HCT116 (cell line): ENCODE measurements around the gene LSP1. TPM values are rescaled to one million over a fixed set of nuclear protein-coding genes. Genes with fewer than 3 reads are reported as not detected.
"Not testable (repeated sequence)": the region's sequence is repeated elsewhere in the genome, so short reads cannot be mapped to it uniquely, and the experiment has no call there.

Experiments
- ATAC-seq: fragments of 200-7000 bp; cut with Tn5 transposase; 2 replicates; pipeline ENCODE4 v1.9.1; 2020; ENCODE audit warnings: mild to moderate bottlenecking, moderate library complexity
- BruUV-seq: library from RNA; stranded (reverse); fragments of 400-500 nt; replicated peaks from 2 replicates; lab custom pipeline; 2021; lab: Mats Ljungman, UMichigan
- CTCF ChIA-PET: fragments of 300-600 bp; sonication (Branson Sonifier 250); formaldehyde crosslinking; loops from one replicate; lab custom pipeline; 2021; ENCODE audit warnings: antibody characterized with exemption; lab: Charles Lee
- POLR2A ChIA-PET: fragments of 300-600, 350-600 bp; sonication (Branson Sonifier 250); formaldehyde crosslinking; loops from one replicate; lab custom pipeline; 2021; ENCODE audit warnings: antibody characterized with exemption; lab: Charles Lee
- RAD21 ChIA-PET, 2 experiments: fragments of 300-600 bp; sonication (Branson Sonifier 250); formaldehyde crosslinking; loops; one replicate each; lab custom pipeline; 2023; ENCODE audit warnings: low total read pairs in 2 of 2; ENCODE audit not compliant: uncharacterized antibody in 2 of 2, unreplicated experiment in 2 of 2, low non-redundant PET in 1 of 2; lab: Charles Lee
- DNase-seq: peaks from one replicate; pipeline ENCODE4 v3.0.0-alpha.2; 2010; ENCODE audit warnings: low read depth, low spot score
- H2AFZ ChIP-seq: fragments of 200-600 bp; shearing (Covaris generic), sonication (generic); 2 replicates; pipeline ENCODE4 v1.6.1; 2017; ENCODE audit warnings: low read depth, mixed run types, mixed read lengths, antibody characterized with exemption, low read length; ENCODE audit not compliant: poor library complexity, severe bottlenecking
- H3K27ac ChIP-seq: 2 replicates; pipeline ENCODE4 v1.5.1; 2012; ENCODE audit warnings: low read depth, low read length
- H3K27me3 ChIP-seq: fragments of 200-600 bp; sonication (generic); 2 replicates; pipeline ENCODE4 v1.6.1; 2016; ENCODE audit warnings: mixed run types, low read length, mixed read lengths; ENCODE audit not compliant: insufficient read depth
- H3K36me3 ChIP-seq, 2 experiments: fragments of 200-500 bp in 1 of 2; fragments of 200-600 bp in 1 of 2; sonication (Bioruptor generic) in 1 of 2; sonication (generic) in 1 of 2; 2 replicates each; pipeline versions ENCODE4 v1.5.1 to v1.6.1; 2014 to 2016; ENCODE audit warnings: low read length in 2 of 2, inconsistent platforms in 1 of 2, mixed read lengths in 1 of 2, mixed run types in 1 of 2; ENCODE audit not compliant: insufficient read depth in 2 of 2, control insufficient read depth in 1 of 2
- H3K4me1 ChIP-seq, 2 experiments: fragments of 200-600 bp in 1 of 2; sonication (generic) in 1 of 2; 2 replicates each; pipeline versions ENCODE4 v1.5.1 to v1.6.1; 2012 to 2017; ENCODE audit warnings: low read length in 2 of 2, inconsistent platforms in 1 of 2, mild to moderate bottlenecking in 1 of 2, mixed read lengths in 1 of 2, mixed run types in 1 of 2, moderate library complexity in 1 of 2; ENCODE audit not compliant: insufficient read depth in 2 of 2, control insufficient read depth in 1 of 2
- H3K4me2 ChIP-seq: fragments of 200-600 bp; sonication (generic); 2 replicates; pipeline ENCODE4 v1.6.1; 2017; ENCODE audit warnings: mixed run types, low read length, mixed read lengths
- H3K4me3 ChIP-seq, 2 experiments: fragments of 200-600 bp in 1 of 2; sonication (generic) in 1 of 2; replicated peaks in 1 of 2; 2 replicates each; pipeline ENCODE4 v1.5.1; 2011 to 2016; ENCODE audit warnings: low read length in 2 of 2, control low read depth in 1 of 2, low read depth in 1 of 2, mild to moderate bottlenecking in 1 of 2, mixed read lengths in 1 of 2, mixed run types in 1 of 2
- H3K79me2 ChIP-seq: fragments of 200-600 bp; sonication (generic); 2 replicates; pipeline ENCODE4 v1.6.1; 2017; ENCODE audit warnings: mild to moderate bottlenecking, mixed run types, low read length, moderate library complexity, mixed read lengths; ENCODE audit not compliant: insufficient read depth
- H3K9ac ChIP-seq: fragments of 200-600 bp; sonication (generic); 2 replicates; pipeline ENCODE4 v1.6.1; 2016; ENCODE audit warnings: low read length, mixed read lengths
- H3K9me2 ChIP-seq: fragments of 200-600 bp; sonication (generic), shearing (Covaris generic); 2 replicates; pipeline ENCODE4 v1.6.1; 2017; ENCODE audit warnings: mixed run types, mild to moderate bottlenecking, moderate library complexity; ENCODE audit not compliant: insufficient read depth
- H3K9me3 ChIP-seq, 2 experiments: fragments of 200-500 bp in 1 of 2; fragments of 200-600 bp in 1 of 2; sonication (Bioruptor generic) in 1 of 2; sonication (generic) in 1 of 2; 2 replicates each; pipeline ENCODE4 v1.6.1; 2014 to 2017; ENCODE audit warnings: low read length in 2 of 2, mixed read lengths in 2 of 2, inconsistent platforms in 1 of 2, low read depth in 1 of 2, mild to moderate bottlenecking in 1 of 2, mixed run types in 1 of 2, moderate library complexity in 1 of 2; ENCODE audit not compliant: control insufficient read depth in 1 of 2, insufficient read depth in 1 of 2
- H4K20me1 ChIP-seq: fragments of 200-600 bp; sonication (generic), shearing (Covaris generic); 2 replicates; pipeline ENCODE4 v1.6.1; 2017; ENCODE audit warnings: mixed run types, mild to moderate bottlenecking, moderate library complexity; ENCODE audit not compliant: insufficient read depth
- ATF3 ChIP-seq: IDR thresholded peaks from 2 replicates; pipeline ENCODE4 v1.6.1; 2012
- CBX3 ChIP-seq: IDR thresholded peaks from 2 replicates; pipeline ENCODE4 v1.6.1; 2012; ENCODE audit warnings: low read depth
- EZH2 ChIP-seq: fragments of 200-600 bp; sonication (generic); IDR thresholded peaks from 2 replicates; pipeline ENCODE4 v1.6.1; 2017; ENCODE audit warnings: antibody characterized with exemption, mixed run types
- FOSL1 ChIP-seq: IDR thresholded peaks from 2 replicates; pipeline ENCODE4 v1.6.1; 2012; ENCODE audit warnings: low read depth
- MAX ChIP-seq: IDR thresholded peaks from 2 replicates; pipeline ENCODE4 v1.6.1; 2012
- RAD21 ChIP-seq: IDR thresholded peaks from 2 replicates; pipeline ENCODE4 v1.6.1; 2012; ENCODE audit warnings: low read depth, mild to moderate bottlenecking
- SP1 ChIP-seq: IDR thresholded peaks from 2 replicates; pipeline ENCODE4 v1.6.1; 2012; ENCODE audit warnings: low read depth
- YY1 ChIP-seq: IDR thresholded peaks from 2 replicates; pipeline ENCODE4 v1.6.1; 2011; ENCODE audit warnings: low read length, low read depth, moderate library complexity, mild to moderate bottlenecking; ENCODE audit not compliant: insufficient replicate concordance; ENCODE audit errors: extremely low read depth
- ZFX ChIP-seq: fragments of 450-650 bp; IDR thresholded peaks from 2 replicates; pipeline ENCODE4 v1.6.1; 2017
- intact Hi-C: fragments of 100-400 bp; cut with micrococcal nuclease; formaldehyde crosslinking; loops from 2 replicates; pipeline ENCODE4 v1.10.0; 2022
- total RNA-seq: library from RNA; stranded (reverse); gene quantifications from one replicate; pipeline ENCODE4 v1.2.1, GENCODE V29; 2021; ENCODE audit not compliant: unreplicated experiment

LSP1 gene
- total RNA-seq, 1 experiment from 2014 or later, result 1.3 TPM

DNA sequence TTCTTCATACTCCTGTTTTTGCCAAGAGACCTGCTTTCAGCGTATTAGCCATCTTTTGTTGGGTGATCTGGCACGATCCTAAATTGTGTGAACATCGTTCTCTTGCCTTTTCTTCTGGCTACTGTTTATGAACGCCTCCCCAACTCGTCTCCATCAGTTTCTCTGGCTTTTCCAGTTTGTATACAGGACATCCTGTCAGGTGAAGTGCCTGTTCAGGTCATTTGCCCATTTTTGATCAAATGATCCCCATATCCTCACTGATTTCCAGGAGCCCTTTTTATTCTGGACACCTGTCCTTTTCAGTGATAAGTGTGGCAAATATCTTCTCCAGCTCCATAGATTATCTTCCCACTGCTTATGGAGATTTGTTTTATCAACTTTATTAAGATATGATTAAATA lies 40.6 kb upstream of the LSP1 start:
- no peak overlapping the region for H3K4me2 ChIP-seq
- no peak overlapping the region for H3K27ac ChIP-seq
- intact Hi-C loops, result loop anchor here (5.0 kb wide), 1 partner anchor 100 kb away; no protein-coding TSS in a partner anchor
- H3K4me3 ChIP-seq, result no peak overlapping the region
- ChIA-PET POLR2A (no interaction called here), RAD21 (no interaction called here), CTCF (no interaction called here)
- H3K9me2 ChIP-seq, result no peaks in the 10 kb centered on the region
- no TSS peak for BruUV-seq
- H3K4me1 ChIP-seq, result no peaks in the 10 kb centered on the region
- ATAC-seq (no peak), DNase-seq (no peak)
- H2AFZ ChIP-seq, result no peak overlapping the region
- no peaks in the 10 kb centered on the region for H3K36me3 ChIP-seq
- H3K79me2 ChIP-seq, result no peaks in the 10 kb centered on the region
- TF ChIP-seq FOSL1, result no peak
- no peaks in the 10 kb centered on the region for H3K27me3 ChIP-seq
- H3K9ac ChIP-seq, result no peak overlapping the region
- no peaks in the 10 kb centered on the region for H4K20me1 ChIP-seq
- H3K9me3 ChIP-seq, result no peaks in the 10 kb centered on the region

- Histone ChIP-seq H3K27ac (no peak overlapping the region), H4K20me1 (no peaks in the 10 kb centered on the region), H2AFZ (no peak overlapping the region), H3K4me1 (no peaks in the 10 kb centered on the region), H3K9me3 (no peaks in the 10 kb centered on the region), H3K79me2 (no peaks in the 10 kb centered on the region), H3K4me2 (no peak overlapping the region), H3K27me3 (no peaks in the 10 kb centered on the region), H3K9ac (no peak overlapping the region), H3K36me3 (no peaks in the 10 kb centered on the region), H3K4me3 (no peak overlapping the region), H3K9me2 (no peaks in the 10 kb centered on the region)
- intact Hi-C loops, result loop anchor here (5.0 kb wide), 1 partner anchor 100 kb away; no protein-coding TSS in a partner anchor
- CTCF ChIA-PET, result no interaction called here
- no peak for DNase-seq
- RAD21 ChIA-PET, result no interaction called here
- no peak for ATAC-seq
- POLR2A ChIA-PET, result no interaction called here
- BruUV-seq, result no TSS peak
- TF ChIP-seq CBX3, result no peak
- no peak for TF ChIP-seq ATF3
- TF ChIP-seq YY1, result no peak
- no peak for TF ChIP-seq RAD21
- TF ChIP-seq MAX, result no peak
- TF ChIP-seq ZFX, result no peak
- TF ChIP-seq SP1, result no peak
- TF ChIP-seq EZH2, result no peak
Observed at GRCh38 chr11:1812801-1813200, 40.1 kb upstream of the LSP1 start.

DNA sequence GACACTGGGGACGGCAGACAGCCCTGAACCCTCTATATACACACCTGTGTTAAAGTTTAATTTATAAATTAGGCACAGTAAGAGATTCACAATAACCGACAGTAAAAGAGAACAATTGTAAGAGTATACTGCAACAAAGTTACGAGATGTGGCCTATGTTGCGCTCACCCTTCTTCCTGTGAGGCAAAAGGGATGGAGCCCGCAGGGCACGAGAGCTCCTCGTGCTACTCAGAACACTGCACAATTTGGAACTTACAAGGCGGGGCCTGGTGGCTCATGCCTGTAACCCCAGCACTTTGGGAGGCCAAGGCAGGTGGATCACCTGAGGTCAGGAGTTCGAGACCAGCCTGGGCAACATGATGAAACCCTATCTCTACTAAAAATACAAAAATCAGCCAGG lies 39.5 kb upstream of the LSP1 start:
- H3K4me2 ChIP-seq, H3K4me3 ChIP-seq, ATAC-seq, H3K36me3 ChIP-seq, H3K79me2 ChIP-seq, RAD21 ChIA-PET, H4K20me1 ChIP-seq, H3K4me1 ChIP-seq, BruUV-seq, DNase-seq, H3K27ac ChIP-seq, POLR2A ChIA-PET, H3K9me3 ChIP-seq, H3K9ac ChIP-seq, H3K27me3 ChIP-seq, CTCF ChIA-PET, H2AFZ ChIP-seq, H3K9me2 ChIP-seq: not testable (repeated sequence)
- intact Hi-C loops, result loop anchor here (5.0 kb wide), 1 partner anchor 101 kb away; no protein-coding TSS in a partner anchor
